Rectal smooth muscle tissue (tissue), 1 donor: ENCODE measurements around the gene DIPK1C.

Experiments
- H3K27ac ChIP-seq: one replicate; pipeline ENCODE4 v1.7.0; 2013; ENCODE audit warnings: low read depth, low read length, inconsistent platforms
- H3K27me3 ChIP-seq: one replicate; pipeline ENCODE4 v1.7.0; 2013; ENCODE audit warnings: low read length; ENCODE audit not compliant: control insufficient read depth, insufficient read depth
- H3K36me3 ChIP-seq: one replicate; pipeline ENCODE4 v1.7.0; 2013; ENCODE audit warnings: low read length; ENCODE audit not compliant: control insufficient read depth, insufficient read depth
- H3K4me1 ChIP-seq: one replicate; pipeline ENCODE4 v1.7.0; 2013; ENCODE audit warnings: low read length; ENCODE audit not compliant: control insufficient read depth, insufficient read depth
- H3K4me3 ChIP-seq: one replicate; pipeline ENCODE4 v1.7.0; 2013; ENCODE audit warnings: low read length
- H3K9ac ChIP-seq: one replicate; pipeline ENCODE4 v1.7.0; 2013; ENCODE audit warnings: low read length

DIPK1C gene

GRCh38 chr18:74444104-74444503 lies 13.0 kb downstream of the DIPK1C start:
- H3K36me3 ChIP-seq, result no peaks in the 10 kb centered on the region
- no peak overlapping the region for H3K27ac ChIP-seq
- H3K27me3 ChIP-seq, result no peaks in the 10 kb centered on the region
- no peak overlapping the region for H3K4me3 ChIP-seq
- no peak overlapping the region for H3K9ac ChIP-seq
- no peaks in the 10 kb centered on the region for H3K4me1 ChIP-seq

- Histone ChIP-seq H3K9ac (no peak overlapping the region), H3K27me3 (no peaks in the 10 kb centered on the region), H3K27ac (no peak overlapping the region), H3K4me1 (no peaks in the 10 kb centered on the region), H3K36me3 (no peaks in the 10 kb centered on the region), H3K4me3 (no peak overlapping the region)
Measured at GRCh38 chr18:74440808-74441427, 16.2 kb downstream of the DIPK1C start.

- no peaks in the 10 kb centered on the region for H3K27me3 ChIP-seq
- H3K4me1 ChIP-seq, result no peaks in the 10 kb centered on the region
- no peaks in the 10 kb centered on the region for H3K36me3 ChIP-seq
- no peak overlapping the region for H3K9ac ChIP-seq
- H3K4me3 ChIP-seq, result no peak overlapping the region
- no peak overlapping the region for H3K27ac ChIP-seq
Measured at GRCh38 chr18:74438091-74438490, 19.0 kb downstream of the DIPK1C start.

- Histone ChIP-seq H3K27ac (no peak overlapping the region), H3K36me3 (no peaks in the 10 kb centered on the region), H3K27me3 (no peaks in the 10 kb centered on the region), H3K9ac (no peak overlapping the region), H3K4me3 (no peak overlapping the region), H3K4me1 (no peaks in the 10 kb centered on the region)
Measured at GRCh38 chr18:74436158-74436769, 20.8 kb downstream of the DIPK1C start.

GRCh38 chr18:74435740-74436139 lies 21.4 kb downstream of the DIPK1C start:
- no peaks in the 10 kb centered on the region for H3K4me1 ChIP-seq
- H3K4me3 ChIP-seq, result no peak overlapping the region
- H3K36me3 ChIP-seq, result no peaks in the 10 kb centered on the region
- H3K9ac ChIP-seq, result no peak overlapping the region
- H3K27me3 ChIP-seq, result no peaks in the 10 kb centered on the region
- H3K27ac ChIP-seq, result no peak overlapping the region

- Histone ChIP-seq H3K4me3 (no peak overlapping the region), H3K36me3 (no peaks in the 10 kb centered on the region), H3K4me1 (no peaks in the 10 kb centered on the region), H3K9ac (no peak overlapping the region), H3K27ac (no peak overlapping the region), H3K27me3 (no peaks in the 10 kb centered on the region)
Measured at GRCh38 chr18:74434466-74434865, 22.6 kb downstream of the DIPK1C start.

- no peak overlapping the region for H3K4me3 ChIP-seq
- no peak overlapping the region for H3K9ac ChIP-seq
- no peaks in the 10 kb centered on the region for H3K4me1 ChIP-seq
- no peaks in the 10 kb centered on the region for H3K36me3 ChIP-seq
- H3K27me3 ChIP-seq, result no peaks in the 10 kb centered on the region
- H3K27ac ChIP-seq, result no peak overlapping the region
Measured at GRCh38 chr18:74430806-74431571, 26.1 kb downstream of the DIPK1C start.

- Histone ChIP-seq H3K9ac (no peak overlapping the region), H3K4me1 (no peaks in the 10 kb centered on the region), H3K36me3 (no peaks in the 10 kb centered on the region), H3K4me3 (no peak overlapping the region), H3K27me3 (no peaks in the 10 kb centered on the region), H3K27ac (no peak overlapping the region)
Measured at GRCh38 chr18:74430231-74430630, 26.9 kb downstream of the DIPK1C start.

GRCh38 chr18:74429096-74429495 lies 28.0 kb downstream of the DIPK1C start:
- Histone ChIP-seq H3K36me3 (no peaks in the 10 kb centered on the region), H3K27ac (no peak overlapping the region), H3K27me3 (no peaks in the 10 kb centered on the region), H3K4me1 (no peaks in the 10 kb centered on the region), H3K4me3 (no peak overlapping the region), H3K9ac (no peak overlapping the region)

GRCh38 chr18:74427442-74428112 lies 29.5 kb downstream of the DIPK1C start:
- no peak overlapping the region for H3K9ac ChIP-seq
- H3K4me3 ChIP-seq, result no peak overlapping the region
- no peaks in the 10 kb centered on the region for H3K27me3 ChIP-seq
- H3K36me3 ChIP-seq, result no peaks in the 10 kb centered on the region
- no peak overlapping the region for H3K27ac ChIP-seq
- H3K4me1 ChIP-seq, result no peaks in the 10 kb centered on the region

GRCh38 chr18:74425876-74426275 lies 31.2 kb downstream of the DIPK1C start:
- Histone ChIP-seq H3K36me3 (no peaks in the 10 kb centered on the region), H3K27ac (no peak overlapping the region), H3K9ac (no peak overlapping the region), H3K4me1 (peaks cover 1% of the 10 kb centered on the region), H3K4me3 (no peak overlapping the region), H3K27me3 (no peaks in the 10 kb centered on the region)

- H3K4me1 ChIP-seq, result peaks cover 2% of the 10 kb centered on the region
- no peak overlapping the region for H3K9ac ChIP-seq
- no peaks in the 10 kb centered on the region for H3K36me3 ChIP-seq
- H3K4me3 ChIP-seq, result no peak overlapping the region
- H3K27me3 ChIP-seq, result no peaks in the 10 kb centered on the region
- H3K27ac ChIP-seq, result no peak overlapping the region
Measured at GRCh38 chr18:74425161-74425560, 31.9 kb downstream of the DIPK1C start.
